GM18873 (cell line): ENCODE results near the gene MARF1.

Experiments
- ATAC-seq: cut with Tn5 transposase; IDR thresholded peaks from one replicate; pipeline ENCODE4 v1.9.1; 2021; ENCODE audit warnings: mild to moderate bottlenecking, moderate library complexity, moderate number of reproducible peaks; ENCODE audit not compliant: unreplicated experiment, low FRiP score

The MARF1 gene

DNA sequence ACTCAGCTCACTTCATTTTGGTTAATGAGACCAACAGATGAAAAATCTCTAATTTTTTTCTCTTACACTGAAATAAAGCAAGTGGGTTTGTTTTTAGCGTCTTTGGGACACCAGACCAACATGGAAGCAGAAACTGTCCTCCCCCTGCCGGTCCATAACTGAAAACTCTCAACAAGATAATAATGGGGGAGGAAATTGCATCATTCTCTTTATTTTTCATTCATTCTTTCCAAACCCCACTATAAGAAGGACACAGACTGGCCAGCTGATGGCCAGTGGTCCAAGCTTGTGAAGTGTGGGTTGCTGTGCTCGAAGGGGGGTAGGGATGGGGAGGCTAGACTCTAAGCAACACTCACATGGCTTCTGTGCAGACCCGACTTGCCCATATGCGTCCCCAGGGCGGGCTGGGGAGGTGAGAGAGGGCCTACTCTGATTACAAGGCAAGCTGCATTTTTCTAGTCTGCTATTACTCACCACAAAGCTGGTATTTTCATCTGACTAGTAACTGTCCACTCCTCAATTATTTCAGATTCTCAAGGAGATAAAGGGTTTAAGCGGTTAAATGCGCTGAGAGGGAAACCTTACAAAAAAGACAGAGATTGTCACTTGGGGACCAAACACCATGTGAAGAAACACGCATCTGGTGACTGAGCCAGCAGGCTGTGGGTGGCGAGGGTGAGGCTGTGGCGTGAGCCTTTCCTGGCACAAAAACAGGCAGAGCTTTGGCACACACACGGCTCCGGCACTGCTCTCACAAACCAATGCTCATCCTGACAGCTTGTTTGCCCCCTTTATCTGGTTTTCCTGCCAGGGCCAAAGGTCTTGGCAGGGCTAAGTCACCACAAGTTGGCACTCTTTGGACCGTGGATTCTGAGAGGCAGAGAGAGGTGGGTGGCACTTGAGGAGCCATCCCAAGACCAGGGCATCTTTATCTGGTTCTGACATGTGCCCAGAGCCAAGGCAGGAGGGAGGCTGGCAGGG, 38.2 kb downstream of the MARF1 start:
- no peak for ATAC-seq

DNA sequence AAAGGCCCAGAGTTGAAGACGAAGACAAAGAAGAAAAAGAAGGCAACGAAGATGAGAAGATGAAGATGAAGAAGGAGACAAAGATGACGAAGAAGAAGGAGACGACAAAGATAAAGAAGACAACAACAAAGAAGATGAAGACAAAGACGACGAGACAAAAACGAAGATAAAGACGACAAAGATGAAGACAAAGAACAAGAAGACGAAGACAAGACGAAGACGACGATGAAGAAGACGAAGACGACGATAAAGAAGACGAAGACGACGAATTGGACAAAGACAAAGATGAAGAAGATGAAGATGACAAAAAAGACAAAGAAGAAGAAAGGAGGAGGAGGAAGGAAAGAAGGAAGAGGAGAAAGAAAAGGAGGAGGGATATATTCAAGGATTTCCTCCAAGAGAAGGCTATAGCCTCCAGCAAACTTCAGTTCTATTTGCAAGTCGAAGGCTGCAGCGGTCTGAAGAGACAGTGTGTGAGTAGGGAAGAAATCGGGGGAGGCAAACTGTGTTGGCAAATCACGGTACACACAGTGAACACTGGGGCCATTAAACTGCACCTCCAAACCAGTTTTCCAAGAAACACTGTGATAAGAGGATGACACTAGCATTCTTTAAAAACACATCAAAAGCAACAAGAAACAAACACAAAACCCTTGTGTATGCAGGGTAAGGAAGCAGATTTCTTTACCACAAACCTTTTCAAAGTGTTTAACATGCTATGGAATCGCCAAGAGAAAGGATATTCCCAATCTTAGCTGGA, 40.5 kb downstream of the MARF1 start:
- ATAC-seq: no peak

DNA sequence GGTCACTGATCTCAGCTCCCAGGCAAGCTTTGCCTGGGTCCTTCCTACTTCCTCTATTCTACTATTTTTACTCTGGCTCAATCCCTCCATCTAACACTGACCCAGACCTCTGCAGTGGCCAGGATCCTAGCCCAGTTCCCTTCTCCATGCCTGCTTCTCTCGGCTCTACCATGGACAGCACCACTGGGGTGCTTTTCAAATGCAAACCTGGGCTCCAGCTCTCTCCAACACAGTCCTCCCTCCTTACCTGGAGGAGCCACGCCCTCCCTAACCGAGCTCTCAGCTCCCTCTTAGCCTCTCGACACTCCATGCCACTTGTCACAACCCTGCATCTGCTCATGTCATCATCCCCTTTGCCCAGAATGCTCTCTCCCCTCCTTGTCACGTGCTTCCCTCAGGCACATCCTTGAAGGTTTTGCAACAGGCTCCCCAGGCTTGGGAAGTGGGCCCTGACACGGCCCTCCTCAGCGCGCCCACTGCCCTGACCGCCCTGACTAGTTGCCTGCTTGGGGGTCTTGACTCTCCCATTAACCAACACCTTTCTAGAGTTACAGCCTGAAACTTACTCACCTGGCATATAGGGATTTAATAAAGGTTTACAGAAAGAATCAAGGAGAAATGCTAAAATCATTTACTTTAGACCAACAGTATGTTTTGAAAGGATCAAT, 41.6 kb downstream of the MARF1 start:
- no peak for ATAC-seq

DNA sequence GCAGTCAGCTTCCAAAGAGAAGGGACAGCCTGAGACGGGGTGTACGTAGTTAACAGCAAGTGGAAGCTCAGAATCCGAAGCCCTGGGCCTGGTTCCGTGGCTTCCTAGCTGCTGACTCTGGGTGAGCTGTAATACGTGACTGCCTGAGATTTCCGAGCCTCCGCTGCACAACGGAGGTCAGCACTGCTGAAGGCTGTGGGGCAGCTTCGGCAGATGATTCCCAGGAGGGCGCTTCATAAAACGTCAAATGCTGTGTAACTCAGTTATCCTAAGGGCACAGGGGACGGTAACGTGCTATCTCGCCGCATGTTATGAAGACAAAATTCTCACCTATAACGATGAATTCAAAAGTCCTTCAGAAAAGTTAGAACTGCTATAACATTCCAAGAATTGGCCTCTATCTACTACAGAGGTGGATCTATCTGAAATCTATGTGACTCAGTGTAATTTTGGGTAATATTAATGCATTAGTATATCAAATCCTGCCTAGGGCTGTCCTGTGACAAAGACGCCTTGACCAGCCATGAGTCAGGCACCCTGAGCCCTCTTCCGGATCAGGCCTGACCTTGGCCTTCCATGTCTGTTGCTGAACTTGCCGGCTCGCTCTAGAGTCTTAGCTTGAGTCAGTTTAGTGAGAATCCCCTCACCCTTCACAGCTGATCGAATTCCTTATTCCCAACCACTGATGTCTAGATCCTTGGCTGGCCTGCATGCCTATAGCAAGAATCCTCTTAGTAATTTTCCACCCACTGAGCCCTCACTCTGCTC, 43.5 kb downstream of the MARF1 start:
- no peak for ATAC-seq

DNA sequence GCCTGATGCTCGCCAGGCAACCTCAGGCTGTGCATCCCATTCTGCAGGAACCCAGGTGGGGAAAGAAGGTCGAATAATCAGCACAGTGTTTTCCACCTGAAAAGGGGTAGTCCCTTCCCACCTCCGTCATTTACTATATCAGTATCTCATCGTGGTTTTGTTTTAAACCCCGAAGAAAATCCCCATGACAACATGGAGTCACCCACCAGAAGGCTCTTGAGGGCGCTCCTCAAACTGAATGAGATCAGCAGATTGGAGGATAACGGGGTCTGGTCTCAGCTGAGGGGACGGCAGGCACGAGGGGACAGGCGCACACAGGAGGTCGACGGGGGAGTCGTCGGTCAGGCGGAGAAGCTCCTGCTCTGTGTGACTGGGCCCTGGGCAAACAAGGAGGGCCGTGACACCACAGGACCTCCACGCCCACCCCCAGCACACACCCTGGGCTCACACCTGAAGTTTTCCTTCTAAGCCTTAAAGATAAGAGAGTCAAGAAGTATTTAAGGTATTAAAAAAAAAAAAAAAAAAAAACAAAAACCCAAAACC, 44.2 kb downstream of the MARF1 start:
- no peak for ATAC-seq

DNA sequence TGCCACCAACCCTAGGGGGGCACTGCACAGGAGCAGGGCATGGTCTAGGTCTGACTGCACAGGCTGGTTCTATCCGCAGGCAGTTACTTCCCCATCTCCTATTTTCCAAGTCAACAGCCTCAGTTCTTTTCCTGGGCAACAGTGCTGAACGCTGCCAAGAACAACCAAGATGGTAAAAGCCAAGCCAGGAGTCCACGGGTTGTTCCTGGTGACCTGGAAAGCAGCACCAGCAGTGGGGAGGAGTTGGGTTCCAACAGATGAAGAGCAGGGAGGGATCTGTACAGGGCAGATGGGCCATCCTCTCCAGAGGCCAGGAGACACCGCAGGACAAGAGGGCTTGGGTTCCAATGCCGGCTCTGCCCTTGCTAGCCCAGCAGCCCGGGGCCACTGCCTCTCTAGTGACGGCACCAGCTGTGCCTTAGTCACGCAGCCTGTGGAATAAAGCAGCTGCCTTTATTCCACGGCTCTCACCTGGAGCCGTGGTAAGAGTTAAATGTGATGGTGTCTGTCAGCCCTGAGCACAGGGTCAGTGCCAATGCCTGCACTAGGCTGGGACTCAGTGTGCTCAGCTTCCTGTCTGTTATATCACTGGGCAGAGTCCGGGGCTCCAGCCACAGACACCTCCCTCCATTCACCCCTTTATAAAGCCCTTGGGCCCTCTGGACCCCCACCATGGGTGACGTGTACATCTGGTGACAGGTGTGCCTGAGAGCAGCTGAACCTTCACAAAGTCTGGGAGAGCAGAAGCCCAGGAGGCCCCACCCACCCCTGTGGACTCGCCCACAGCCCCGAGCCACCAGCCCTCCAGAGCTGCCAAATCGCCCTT, 44.9 kb downstream of the MARF1 start:
- ATAC-seq: no peak

DNA sequence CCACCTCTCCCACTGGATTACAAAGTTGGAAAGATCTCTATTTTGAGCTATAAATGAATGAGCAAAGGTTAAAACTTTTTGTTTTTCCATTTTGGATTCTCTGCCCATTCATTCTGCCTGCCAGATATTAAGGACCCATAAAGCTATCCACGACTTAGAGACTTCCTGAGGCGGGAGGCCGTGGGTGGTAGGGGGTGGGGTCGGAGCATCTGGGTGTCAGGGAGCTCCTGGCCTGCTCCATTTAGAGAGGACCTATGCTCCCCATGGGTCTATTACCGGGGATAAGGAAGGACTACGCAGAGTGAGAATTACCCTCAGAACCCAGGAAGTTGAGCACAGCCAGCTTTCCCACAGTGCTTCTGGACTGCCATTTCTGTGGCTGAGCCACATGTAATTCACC, 45.8 kb downstream of the MARF1 start:
- ATAC-seq: no peak

GRCh38 chr16:15594711-15595320, 48.1 kb downstream of the MARF1 start:
- ATAC-seq: no peak

- no peak for ATAC-seq
Observed at GRCh38 chr16:15593235-15593634, 49.7 kb downstream of the MARF1 start.

GRCh38 chr16:15592324-15592723, 50.6 kb downstream of the MARF1 start:
- no peak for ATAC-seq

- no peak for ATAC-seq
Observed at GRCh38 chr16:15587152-15587825, 55.7 kb downstream of the MARF1 start.

DNA sequence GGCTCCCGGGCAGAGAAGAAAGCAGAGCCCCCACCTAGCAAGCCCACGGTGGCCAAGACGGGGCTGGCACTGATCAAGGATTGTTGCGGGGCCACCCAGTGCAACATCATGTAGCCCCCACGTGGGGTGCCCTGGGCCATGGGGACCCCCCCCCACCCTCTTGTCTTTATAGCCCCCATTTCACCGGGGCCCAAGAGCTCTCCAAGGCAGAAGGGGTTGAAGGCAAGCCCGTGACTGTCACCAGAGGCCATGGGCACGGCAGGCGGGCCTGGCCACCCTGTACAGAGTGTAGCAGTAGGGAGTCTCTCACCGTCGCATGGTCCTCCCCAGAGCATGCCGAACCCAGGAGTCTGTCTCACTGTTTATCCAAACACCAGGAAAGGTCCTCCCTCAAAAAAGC, 56.2 kb downstream of the MARF1 start:
- no peak for ATAC-seq

- no peak for ATAC-seq
Observed at GRCh38 chr16:15585956-15586355, 57.0 kb downstream of the MARF1 start.

GRCh38 chr16:15583526-15583925, 59.4 kb downstream of the MARF1 start:
- ATAC-seq: no peak

DNA sequence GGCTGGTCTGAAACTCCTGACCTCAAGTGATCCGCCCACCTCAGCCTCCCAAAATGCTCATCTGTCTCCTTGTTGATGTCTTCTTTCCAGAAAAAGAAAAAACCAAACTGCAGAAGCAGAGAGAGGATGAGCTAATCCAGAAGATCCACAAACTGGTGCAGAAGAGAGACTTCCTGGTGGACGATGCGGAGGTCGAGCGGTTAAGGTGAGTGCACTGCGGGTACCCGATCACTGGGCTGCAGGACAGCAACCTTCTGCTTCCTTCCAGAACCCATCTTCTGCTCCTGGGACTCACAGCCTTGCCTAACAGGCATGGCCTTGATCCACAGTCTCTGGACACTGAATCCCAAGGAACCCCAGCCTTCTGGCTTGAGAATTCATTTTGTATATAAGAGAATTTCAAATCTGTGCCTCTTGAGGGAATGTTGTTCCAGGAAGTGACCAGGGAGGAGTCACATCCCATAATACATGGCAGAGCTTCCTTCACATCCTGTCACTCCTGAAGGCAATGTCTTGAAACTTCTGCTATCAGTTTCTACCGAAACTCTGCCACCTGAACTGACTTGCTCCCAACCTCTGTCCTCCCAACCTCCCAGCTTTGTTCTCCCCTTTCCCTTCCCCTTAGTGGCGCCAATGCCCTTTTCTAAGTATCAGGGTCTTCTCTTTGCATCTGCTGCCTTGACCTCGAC, 61.7 kb downstream of the MARF1 start:
- no peak for ATAC-seq

GRCh38 chr16:15578824-15579223, 64.1 kb downstream of the MARF1 start:
- ATAC-seq: no peak
